ENCODE results near the gene ANO1.

The ANO1 gene

GRCh38 chr11:70158757-70159389 lies 80.8 kb downstream of the ANO1 start:
- Histone ChIP-seq H3K36me3 (replicated peaks) (no peaks in the 10 kb centered on the region), H3K9me3 (no peaks in the 10 kb centered on the region), H3K27me3 (ENCODE audit: low read depth) (no peaks in the 10 kb centered on the region), H3K4me1 (no peaks in the 10 kb centered on the region), H3K4me3 (no peak overlapping the region)
- DNase-seq (ENCODE audit: low spot score in 2 of 2), result no peak
- in situ Hi-C loops (cut with MboI; ENCODE audit: low sequenced_read_pairs), result no loop called here

GRCh38 chr11:70159627-70160570 lies 81.8 kb downstream of the ANO1 start:
- Histone ChIP-seq H3K27me3 (ENCODE audit: low read depth) (no peaks in the 10 kb centered on the region), H3K9me3 (no peaks in the 10 kb centered on the region), H3K4me1 (no peaks in the 10 kb centered on the region), H3K36me3 (replicated peaks) (no peaks in the 10 kb centered on the region), H3K4me3 (no peak overlapping the region)
- DNase-seq (ENCODE audit: low spot score in 2 of 2), result no peak
- in situ Hi-C loops (cut with MboI; ENCODE audit: low sequenced_read_pairs), result no loop called here

- no peak for DNase-seq (ENCODE audit: low spot score in 2 of 2)
- Histone ChIP-seq H3K9me3 (no peaks in the 10 kb centered on the region), H3K4me1 (no peaks in the 10 kb centered on the region), H3K4me3 (no peak overlapping the region), H3K27me3 (ENCODE audit: low read depth) (no peaks in the 10 kb centered on the region), H3K36me3 (replicated peaks) (no peaks in the 10 kb centered on the region)
- in situ Hi-C loops (cut with MboI; ENCODE audit: low sequenced_read_pairs), result no loop called here
Measured at GRCh38 chr11:70161043-70161625, 83.0 kb downstream of the ANO1 start.

- Histone ChIP-seq H3K4me1 (no peaks in the 10 kb centered on the region), H3K27me3 (ENCODE audit: low read depth) (no peaks in the 10 kb centered on the region), H3K4me3 (no peak overlapping the region), H3K9me3 (no peaks in the 10 kb centered on the region), H3K36me3 (replicated peaks) (no peaks in the 10 kb centered on the region)
- in situ Hi-C loops (cut with MboI; ENCODE audit: low sequenced_read_pairs), result no loop called here
- no peak for DNase-seq (ENCODE audit: low spot score in 2 of 2)
Measured at GRCh38 chr11:70164705-70165104, 86.6 kb downstream of the ANO1 start.

- in situ Hi-C loops (cut with MboI; ENCODE audit: low sequenced_read_pairs), result no loop called here
- Histone ChIP-seq H3K4me3 (no peak overlapping the region), H3K27me3 (ENCODE audit: low read depth) (no peaks in the 10 kb centered on the region), H3K4me1 (no peaks in the 10 kb centered on the region), H3K9me3 (no peaks in the 10 kb centered on the region), H3K36me3 (replicated peaks) (no peaks in the 10 kb centered on the region)
- no peak for DNase-seq (ENCODE audit: low spot score in 2 of 2)
Measured at GRCh38 chr11:70167120-70167519, 89.0 kb downstream of the ANO1 start.

- in situ Hi-C loops (cut with MboI; ENCODE audit: low sequenced_read_pairs), result no loop called here
- no peak for DNase-seq (ENCODE audit: low spot score in 2 of 2)
- H3K27me3 ChIP-seq (ENCODE audit: low read depth), result no peaks in the 10 kb centered on the region
- H3K4me1 ChIP-seq, result no peaks in the 10 kb centered on the region
- no peaks in the 10 kb centered on the region for H3K9me3 ChIP-seq
- H3K4me3 ChIP-seq, result no peak overlapping the region
- H3K36me3 ChIP-seq (replicated peaks), result no peaks in the 10 kb centered on the region
Measured at GRCh38 chr11:70167723-70168404, 89.7 kb downstream of the ANO1 start.

- in situ Hi-C loops (cut with MboI; ENCODE audit: low sequenced_read_pairs), result no loop called here
Measured at GRCh38 chr11:70168405-70168754, 90.3 kb downstream of the ANO1 start.

GRCh38 chr11:70169127-70169526 lies 91.0 kb downstream of the ANO1 start:
- no peak overlapping the region for H3K4me3 ChIP-seq
- no peaks in the 10 kb centered on the region for H3K4me1 ChIP-seq
- in situ Hi-C loops (cut with MboI; ENCODE audit: low sequenced_read_pairs), result no loop called here
- H3K27me3 ChIP-seq (ENCODE audit: low read depth), result no peaks in the 10 kb centered on the region
- no peak for DNase-seq (ENCODE audit: low spot score in 2 of 2)
- no peaks in the 10 kb centered on the region for H3K36me3 ChIP-seq (replicated peaks)
- no peaks in the 10 kb centered on the region for H3K9me3 ChIP-seq

More at GRCh38 chr11:70168405-70168754, 90.3 kb downstream of the ANO1 start:
- DNase-seq (ENCODE audit: low spot score in 2 of 2), result no peak
- Histone ChIP-seq H3K4me1 (no peaks in the 10 kb centered on the region), H3K27me3 (ENCODE audit: low read depth) (no peaks in the 10 kb centered on the region), H3K9me3 (no peaks in the 10 kb centered on the region), H3K4me3 (no peak overlapping the region), H3K36me3 (replicated peaks) (no peaks in the 10 kb centered on the region)

- no peaks in the 10 kb centered on the region for H3K9me3 ChIP-seq
- no peaks in the 10 kb centered on the region for H3K4me1 ChIP-seq
- H3K36me3 ChIP-seq (replicated peaks), result no peaks in the 10 kb centered on the region
- H3K27me3 ChIP-seq (ENCODE audit: low read depth), result no peaks in the 10 kb centered on the region
- in situ Hi-C loops (cut with MboI; ENCODE audit: low sequenced_read_pairs), result loop anchor here (10.0 kb wide), 1 partner anchor 85 kb away; no protein-coding TSS in a partner anchor
- DNase-seq (ENCODE audit: low spot score in 2 of 2), result no peak
- no peak overlapping the region for H3K4me3 ChIP-seq
Measured at GRCh38 chr11:70169632-70170031, 91.5 kb downstream of the ANO1 start.

GRCh38 chr11:70170596-70171210 lies 92.6 kb downstream of the ANO1 start:
- Histone ChIP-seq H3K36me3 (replicated peaks) (no peaks in the 10 kb centered on the region), H3K4me1 (no peaks in the 10 kb centered on the region), H3K4me3 (no peak overlapping the region), H3K9me3 (no peaks in the 10 kb centered on the region), H3K27me3 (ENCODE audit: low read depth) (no peaks in the 10 kb centered on the region)
- in situ Hi-C loops (cut with MboI; ENCODE audit: low sequenced_read_pairs), result loop anchor here (10.0 kb wide), 1 partner anchor 86 kb away; no protein-coding TSS in a partner anchor
- no peak for DNase-seq (ENCODE audit: low spot score in 2 of 2)

- Histone ChIP-seq H3K36me3 (replicated peaks) (no peaks in the 10 kb centered on the region), H3K9me3 (no peaks in the 10 kb centered on the region), H3K4me3 (no peak overlapping the region), H3K27me3 (ENCODE audit: low read depth) (no peaks in the 10 kb centered on the region), H3K4me1 (no peaks in the 10 kb centered on the region)
- no peak for DNase-seq (ENCODE audit: low spot score in 2 of 2)
- in situ Hi-C loops (cut with MboI; ENCODE audit: low sequenced_read_pairs), result loop anchor here (10.0 kb wide), 1 partner anchor 88 kb away; no protein-coding TSS in a partner anchor
Measured at GRCh38 chr11:70173018-70173417, 94.9 kb downstream of the ANO1 start.

GRCh38 chr11:70174547-70175235 lies 96.6 kb downstream of the ANO1 start:
- H3K27me3 ChIP-seq (ENCODE audit: low read depth), result no peaks in the 10 kb centered on the region
- no peaks in the 10 kb centered on the region for H3K9me3 ChIP-seq
- no peak overlapping the region for H3K4me3 ChIP-seq
- DNase-seq (ENCODE audit: low spot score in 2 of 2), result no peak
- in situ Hi-C loops (cut with MboI; ENCODE audit: low sequenced_read_pairs), result loop anchor here (10.0 kb wide), 1 partner anchor 90 kb away; no protein-coding TSS in a partner anchor
- H3K4me1 ChIP-seq, result no peaks in the 10 kb centered on the region
- no peaks in the 10 kb centered on the region for H3K36me3 ChIP-seq (replicated peaks)

Data from HAP-1 (cell line).